ENCODE data around the gene WWC2. TPM values are rescaled to one million over a fixed set of nuclear protein-coding genes. Genes with fewer than 3 reads are reported as not detected.

The WWC2 gene
- total and polyA plus RNA-seq, 9 donors, result 9.4 to 43.0 (median 32.5) TPM

GRCh38 chr4:183264614-183265013 lies 165.6 kb downstream of the WWC2 start:
- Histone ChIP-seq H3K9me3 (no peaks in the 10 kb centered on the region), H3K27ac (no peak overlapping the region), H3K27me3 (no peaks in the 10 kb centered on the region), H3K4me3 (no peak overlapping the region), H3K36me3 (no peaks in the 10 kb centered on the region), H3K4me1 (ENCODE audit: insufficient read depth) (no peaks in the 10 kb centered on the region)
- TF ChIP-seq POLR2A (IDR thresholded peaks at IDR 0.05) (no peak), EP300 (IDR thresholded peaks at IDR 0.05) (no peak)
- TF ChIP-seq, protein P1, sequence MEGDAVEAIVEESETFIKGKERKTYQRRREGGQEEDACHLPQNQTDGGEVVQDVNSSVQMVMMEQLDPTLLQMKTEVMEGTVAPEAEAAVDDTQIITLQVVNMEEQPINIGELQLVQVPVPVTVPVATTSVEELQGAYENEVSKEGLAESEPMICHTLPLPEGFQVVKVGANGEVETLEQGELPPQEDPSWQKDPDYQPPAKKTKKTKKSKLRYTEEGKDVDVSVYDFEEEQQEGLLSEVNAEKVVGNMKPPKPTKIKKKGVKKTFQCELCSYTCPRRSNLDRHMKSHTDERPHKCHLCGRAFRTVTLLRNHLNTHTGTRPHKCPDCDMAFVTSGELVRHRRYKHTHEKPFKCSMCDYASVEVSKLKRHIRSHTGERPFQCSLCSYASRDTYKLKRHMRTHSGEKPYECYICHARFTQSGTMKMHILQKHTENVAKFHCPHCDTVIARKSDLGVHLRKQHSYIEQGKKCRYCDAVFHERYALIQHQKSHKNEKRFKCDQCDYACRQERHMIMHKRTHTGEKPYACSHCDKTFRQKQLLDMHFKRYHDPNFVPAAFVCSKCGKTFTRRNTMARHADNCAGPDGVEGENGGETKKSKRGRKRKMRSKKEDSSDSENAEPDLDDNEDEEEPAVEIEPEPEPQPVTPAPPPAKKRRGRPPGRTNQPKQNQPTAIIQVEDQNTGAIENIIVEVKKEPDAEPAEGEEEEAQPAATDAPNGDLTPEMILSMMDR (IDR thresholded peaks at IDR 0.05), result no peak
- WGBS, 3 donors, result 31 to 55% (median 36%) methylated on average over 1 of the region's 1 CpG
- intact Hi-C loops (cut with DNase I), result loop anchor here in 2 of 4 donors (5.0 kb wide), 2 partner anchors 192 to 327 kb away; no protein-coding TSS in a partner anchor
- no peak for DNase-seq

GRCh38 chr4:183266371-183266770 lies 167.3 kb downstream of the WWC2 start:
- Histone ChIP-seq H3K4me1 (ENCODE audit: insufficient read depth) (no peaks in the 10 kb centered on the region), H3K27me3 (no peaks in the 10 kb centered on the region), H3K27ac (no peak overlapping the region), H3K36me3 (no peaks in the 10 kb centered on the region), H3K4me3 (no peak overlapping the region), H3K9me3 (no peaks in the 10 kb centered on the region)
- WGBS, 3 donors, result 91 to 98% (median 94%) methylated on average over 3 of the region's 3 CpGs
- intact Hi-C loops (cut with DNase I), result no loop called here
- TF ChIP-seq EP300 (IDR thresholded peaks at IDR 0.05), result no peak
- no peak for TF ChIP-seq POLR2A (IDR thresholded peaks at IDR 0.05)
- DNase-seq, result no peak

DNA sequence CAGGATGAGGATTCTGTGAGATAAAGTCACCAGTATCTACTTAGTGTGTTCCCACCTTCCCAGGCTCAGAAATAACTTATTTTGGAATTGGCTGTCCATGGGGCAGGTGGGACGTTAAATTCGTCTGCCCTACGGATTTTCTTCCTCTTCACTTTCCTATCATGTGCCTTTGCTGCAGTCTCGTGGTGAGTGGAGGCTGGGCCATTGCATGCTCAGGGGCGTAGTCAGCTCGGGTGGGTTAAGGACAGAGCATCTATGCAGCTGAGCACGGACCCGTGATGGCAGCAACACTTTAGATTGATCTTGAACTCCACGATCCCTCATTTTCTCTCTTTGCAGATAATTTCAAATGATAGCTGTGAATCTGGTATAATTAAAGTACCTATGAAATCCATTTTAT lies 169.5 kb downstream of the WWC2 start:
- TF ChIP-seq, protein P1 (IDR thresholded peaks at IDR 0.05), result no peak
- TF ChIP-seq POLR2A (IDR thresholded peaks at IDR 0.05), result no peak
- no peak for TF ChIP-seq EP300 (IDR thresholded peaks at IDR 0.05)
- DNase-seq, result no peak
- intact Hi-C loops (cut with DNase I), result no loop called here
- no peak overlapping the region for H3K27ac ChIP-seq
- no peaks in the 10 kb centered on the region for H3K27me3 ChIP-seq
- H3K9me3 ChIP-seq, result no peaks in the 10 kb centered on the region
- H3K36me3 ChIP-seq, result no peaks in the 10 kb centered on the region
- no peaks in the 10 kb centered on the region for H3K4me1 ChIP-seq (ENCODE audit: insufficient read depth)
- H3K4me3 ChIP-seq, result no peak overlapping the region
- 89 to 93% (median 89%) methylated on average over 9 of the region's 9 CpGs for WGBS, 3 donors

DNA sequence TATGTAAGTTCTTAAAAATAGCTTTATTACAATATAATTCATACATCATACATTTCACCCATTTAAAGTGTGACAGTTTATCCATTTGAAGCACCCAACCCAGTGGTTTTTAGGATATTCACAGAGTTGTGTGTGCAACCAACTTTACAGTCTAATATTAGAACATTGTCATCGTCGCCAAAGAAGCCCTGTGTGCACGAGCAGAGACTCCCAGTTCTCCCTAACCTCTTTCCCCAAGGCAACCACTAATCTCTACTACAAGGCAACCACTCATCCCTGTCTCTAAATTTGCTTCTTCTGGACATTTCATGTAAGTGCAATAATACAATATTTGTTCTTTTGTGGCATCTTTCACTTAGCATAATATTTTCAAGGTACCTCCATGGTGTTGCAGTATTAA lies 173.3 kb downstream of the WWC2 start:
- H3K27me3 ChIP-seq, result no peaks in the 10 kb centered on the region
- H3K27ac ChIP-seq, result no peak overlapping the region
- intact Hi-C loops (cut with DNase I), result no loop called here
- no peaks in the 10 kb centered on the region for H3K4me1 ChIP-seq (ENCODE audit: insufficient read depth)
- no peak for TF ChIP-seq EP300 (IDR thresholded peaks at IDR 0.05)
- TF ChIP-seq, protein P1 (IDR thresholded peaks at IDR 0.05), result no peak
- no peak for TF ChIP-seq POLR2A (IDR thresholded peaks at IDR 0.05)
- no peaks in the 10 kb centered on the region for H3K36me3 ChIP-seq
- no peak overlapping the region for H3K4me3 ChIP-seq
- WGBS, 3 donors, result 77 to 94% (median 88%) methylated on average over 3 of the region's 3 CpGs
- H3K9me3 ChIP-seq, result no peaks in the 10 kb centered on the region
- DNase-seq, result no peak

DNA sequence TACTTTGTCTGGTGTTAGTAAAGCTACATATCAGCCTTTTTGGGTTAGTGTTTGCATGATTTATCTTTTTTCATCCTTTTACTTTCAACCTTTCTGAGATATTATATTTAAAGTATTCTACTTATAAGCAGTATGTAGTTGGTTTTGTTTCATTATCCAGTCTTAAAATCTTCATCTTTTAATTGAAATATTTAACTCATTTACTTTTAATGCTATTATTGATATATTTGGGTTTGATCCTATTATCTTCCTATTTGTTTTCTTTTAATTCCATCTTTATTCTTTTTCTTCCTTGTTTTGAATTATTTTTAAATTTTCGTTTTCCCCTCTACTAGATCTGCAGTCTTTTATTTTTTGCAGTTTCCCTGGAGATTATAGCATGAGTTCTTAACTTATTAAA lies 177.0 kb downstream of the WWC2 start:
- Histone ChIP-seq H3K27ac (no peak overlapping the region), H3K36me3 (no peaks in the 10 kb centered on the region), H3K4me3 (no peak overlapping the region), H3K4me1 (ENCODE audit: insufficient read depth) (no peaks in the 10 kb centered on the region), H3K27me3 (no peaks in the 10 kb centered on the region), H3K9me3 (no peaks in the 10 kb centered on the region)
- TF ChIP-seq POLR2A (IDR thresholded peaks at IDR 0.05) (no peak), EP300 (IDR thresholded peaks at IDR 0.05) (no peak)
- TF ChIP-seq, protein P1 (IDR thresholded peaks at IDR 0.05), result no peak
- intact Hi-C loops (cut with DNase I), result no loop called here
- no peak for DNase-seq
- 53 to 98% (median 55%) methylated on average over 1 of the region's 1 CpG for WGBS, 3 donors
